ENCODE results near the gene C9orf43.
"Not testable (repeated sequence)": the region's sequence is repeated elsewhere in the genome, so short reads cannot be mapped to it uniquely, and the experiment has no call there.

The C9orf43 gene

DNA sequence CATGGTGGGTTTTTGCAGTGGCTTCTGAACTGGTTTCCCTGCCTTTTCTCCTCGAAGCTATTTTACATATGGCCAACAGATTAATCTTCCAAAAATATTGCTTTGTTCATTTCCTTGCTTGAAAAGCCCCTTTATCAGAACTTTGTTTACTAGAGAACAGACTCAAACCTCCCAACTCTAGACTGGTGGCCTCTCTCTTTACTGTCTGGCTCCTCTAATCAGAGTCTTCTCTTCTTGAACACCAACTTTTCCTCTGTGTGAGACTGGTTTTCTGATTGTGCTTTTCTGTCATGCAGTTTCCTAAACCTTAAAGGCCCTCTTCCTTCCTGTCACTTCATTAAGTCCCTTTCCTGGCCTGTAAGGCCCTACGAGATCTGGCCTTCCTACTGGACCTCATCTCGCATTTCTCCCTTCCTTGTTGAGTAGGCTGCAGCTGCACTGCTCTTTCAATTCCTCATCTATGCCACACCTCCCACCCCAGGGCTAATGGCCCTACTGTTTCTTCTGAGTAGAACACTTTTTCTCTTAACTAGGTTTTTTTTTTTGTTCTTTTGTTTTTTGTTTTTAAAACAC is 5.7 kb downstream of the C9orf43 start:
- no peak for DNase-seq (ENCODE audit: low read depth in 3 of 3)

DNA sequence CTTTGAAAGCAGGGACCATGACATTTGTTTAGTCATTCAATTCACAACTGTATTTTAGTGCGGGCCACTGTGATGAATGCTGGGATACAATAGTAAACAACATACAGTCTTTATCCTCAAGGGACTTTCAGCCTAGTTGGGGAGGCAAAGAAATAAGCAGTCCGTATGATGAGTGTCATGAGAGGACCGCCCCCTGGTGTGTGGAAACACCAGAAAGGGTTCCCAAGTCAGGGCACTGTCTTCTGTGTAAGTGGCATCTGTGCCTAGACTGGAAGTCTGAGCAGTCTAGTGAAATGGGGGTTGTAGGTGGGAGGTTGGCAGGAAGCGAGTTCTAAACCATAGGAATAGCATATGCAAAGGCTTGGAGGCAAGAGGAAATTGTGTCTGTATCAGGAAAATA is 6.8 kb downstream of the C9orf43 start:
- DNase-seq (ENCODE audit: low read depth in 3 of 3): no peak

GRCh38 chr9:113421726-113422125 is 11.2 kb downstream of the C9orf43 start:
- DNase-seq (ENCODE audit: low read depth in 3 of 3): no peak

DNA sequence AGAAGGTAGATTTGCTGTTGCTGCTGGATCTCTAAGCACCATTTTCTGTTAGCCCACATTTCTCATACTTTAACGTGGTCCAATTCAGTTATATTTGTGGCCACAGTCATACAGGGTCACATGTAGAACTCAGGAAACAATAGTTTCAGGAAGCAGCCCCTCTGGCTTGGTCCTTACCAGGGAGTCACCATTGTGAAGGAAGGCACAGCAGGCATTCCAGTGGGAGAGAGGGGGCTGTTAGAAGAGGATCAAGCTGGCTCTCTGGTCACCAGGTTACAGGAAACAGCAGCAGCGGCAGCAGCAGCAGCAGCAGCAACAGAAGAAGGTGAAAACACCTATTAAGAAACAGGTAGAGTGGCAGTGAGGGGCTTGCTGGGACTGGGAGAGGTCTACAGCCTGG is 14.5 kb downstream of the C9orf43 start:
- DNase-seq (ENCODE audit: low read depth in 3 of 3): no peak

- DNase-seq (ENCODE audit: low read depth in 3 of 3): no peak
These were observed 16.2 kb downstream of the C9orf43 start for GRCh38 chr9:113426701-113427100.

DNA sequence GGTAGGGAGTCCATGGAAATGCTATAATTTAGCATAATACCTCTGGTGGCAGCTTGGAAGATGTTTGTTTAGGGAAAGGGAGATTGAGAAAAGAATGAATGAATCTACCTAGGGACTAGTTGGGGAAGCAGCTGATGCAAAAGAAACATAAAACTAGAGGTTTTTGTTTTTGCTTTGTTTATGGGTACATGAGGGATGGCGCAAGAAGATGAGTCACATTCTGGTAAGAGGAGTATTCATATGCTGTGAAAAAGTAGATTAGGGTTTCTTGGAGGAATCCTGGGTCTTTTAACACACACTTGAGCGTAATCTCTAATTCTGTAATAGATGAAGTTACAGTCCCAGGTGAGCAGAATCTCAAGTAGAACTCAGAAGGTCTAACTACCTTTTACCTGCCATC is 17.1 kb downstream of the C9orf43 start:
- DNase-seq (ENCODE audit: low read depth in 3 of 3): no peak

DNA sequence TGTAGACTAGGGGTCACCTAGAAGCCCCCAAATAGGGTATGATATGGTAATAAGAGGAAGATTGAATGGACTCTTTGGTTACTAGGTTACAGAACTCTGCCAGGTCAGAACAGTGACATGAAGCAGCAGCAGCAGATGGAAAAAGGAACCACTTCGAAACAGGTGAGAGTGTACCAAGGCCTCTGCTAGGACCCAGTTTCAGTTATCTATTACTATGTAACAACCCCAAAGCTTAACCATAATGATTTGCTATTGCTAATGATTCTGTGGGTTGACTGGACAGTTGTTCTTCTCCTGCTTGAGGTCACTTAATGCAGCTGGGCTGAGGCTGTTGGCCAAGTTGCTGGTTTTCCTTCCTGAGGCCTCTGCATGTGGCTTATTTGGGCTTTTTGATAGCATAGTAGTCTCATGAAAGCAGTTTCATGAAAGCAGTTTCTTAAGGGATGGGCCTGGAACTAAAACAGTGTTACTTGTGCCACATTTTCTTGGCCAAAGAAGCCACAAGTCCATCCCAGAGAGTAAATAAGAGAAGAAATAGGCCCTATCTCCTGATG is 17.6 kb downstream of the C9orf43 start:
- no peak for DNase-seq (ENCODE audit: low read depth in 3 of 3)

- no peak for DNase-seq (ENCODE audit: low read depth in 3 of 3)
These were observed 20.6 kb downstream of the C9orf43 start for GRCh38 chr9:113431191-113431590.

DNA sequence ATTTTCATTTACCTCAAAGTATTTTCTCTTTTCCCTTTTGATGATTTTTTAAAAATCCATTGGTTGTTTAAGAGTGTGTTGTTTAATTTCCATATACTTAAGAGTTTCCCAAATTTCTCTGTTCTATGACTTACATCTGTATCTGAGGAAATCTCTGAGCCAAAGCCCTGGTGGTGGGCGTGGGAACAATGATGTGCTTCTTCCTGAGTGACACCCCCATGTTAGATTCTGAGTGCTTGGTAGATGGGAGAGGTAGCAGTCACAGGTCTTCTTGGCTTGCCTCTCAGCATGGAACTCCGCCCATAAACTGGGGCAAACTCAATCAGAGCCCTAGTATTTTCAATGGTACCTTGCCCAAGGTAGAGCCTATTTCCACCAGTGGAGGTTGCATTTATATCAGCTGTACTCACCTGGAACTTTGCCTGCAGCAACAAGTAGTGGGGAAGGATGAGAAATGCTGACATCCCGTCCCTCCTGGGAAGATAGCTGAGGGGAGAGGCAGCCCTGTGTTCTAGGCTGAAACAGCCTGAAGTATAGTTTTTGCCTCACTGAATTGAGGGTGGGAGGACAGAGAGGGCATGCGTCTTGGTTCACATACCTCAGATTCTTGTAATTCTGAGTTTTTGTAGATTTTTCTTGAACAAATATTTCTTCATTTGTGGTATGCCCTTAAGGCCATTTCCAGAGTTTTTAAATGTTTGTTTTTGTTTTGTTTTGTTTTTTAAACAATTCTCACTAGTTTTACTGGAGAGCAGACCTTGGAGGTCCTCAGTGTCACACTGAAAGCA is 26.4 kb downstream of the C9orf43 start:
- DNase-seq (ENCODE audit: low read depth in 3 of 3): no peak

DNA sequence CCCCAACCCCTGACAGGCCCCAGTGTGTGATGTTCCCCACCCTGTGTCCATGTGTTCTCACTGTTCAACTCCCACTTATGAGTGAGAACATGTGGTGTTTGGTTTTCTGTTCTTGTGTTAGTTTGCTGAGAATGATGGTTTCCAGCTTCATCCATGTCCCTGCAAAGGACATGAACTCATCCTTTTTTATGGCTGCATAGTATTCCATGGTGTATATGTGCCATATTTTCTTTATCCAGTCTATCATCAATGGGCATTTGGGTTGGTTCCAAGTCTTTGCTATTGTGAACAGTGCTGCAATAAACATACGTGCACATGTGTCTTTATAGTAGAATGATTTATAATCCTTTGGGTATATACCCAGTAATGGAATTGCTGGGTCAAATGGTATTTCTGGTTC is 27.2 kb downstream of the C9orf43 start:
- DNase-seq (ENCODE audit: low read depth in 3 of 3): not testable (repeated sequence)

- no peak for DNase-seq (ENCODE audit: low read depth in 3 of 3)
These were observed 34.2 kb downstream of the C9orf43 start for GRCh38 chr9:113444736-113445135.

GRCh38 chr9:113446323-113446740 is 35.8 kb downstream of the C9orf43 start:
- no peak for DNase-seq (ENCODE audit: low read depth in 3 of 3)

DNA sequence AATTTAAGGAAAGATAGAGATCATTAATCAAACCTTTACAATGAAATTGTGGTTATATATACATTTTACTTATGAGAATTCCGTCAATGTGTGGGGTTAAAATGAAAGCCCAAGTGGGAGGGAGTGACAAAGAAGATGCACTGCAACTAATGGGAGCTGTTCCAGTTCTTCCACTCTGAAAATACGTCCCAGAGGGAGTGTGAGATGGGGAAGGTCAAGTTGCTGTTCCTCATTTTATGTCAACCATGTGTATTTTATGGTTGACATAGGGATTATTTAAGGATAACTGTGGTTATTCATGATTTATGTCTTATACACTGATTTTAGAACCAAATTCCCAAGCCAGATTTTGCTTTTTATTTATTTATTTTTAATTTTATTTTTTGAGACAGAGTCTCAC is 38.8 kb downstream of the C9orf43 start:
- no peak for DNase-seq (ENCODE audit: low read depth in 3 of 3)

DNA sequence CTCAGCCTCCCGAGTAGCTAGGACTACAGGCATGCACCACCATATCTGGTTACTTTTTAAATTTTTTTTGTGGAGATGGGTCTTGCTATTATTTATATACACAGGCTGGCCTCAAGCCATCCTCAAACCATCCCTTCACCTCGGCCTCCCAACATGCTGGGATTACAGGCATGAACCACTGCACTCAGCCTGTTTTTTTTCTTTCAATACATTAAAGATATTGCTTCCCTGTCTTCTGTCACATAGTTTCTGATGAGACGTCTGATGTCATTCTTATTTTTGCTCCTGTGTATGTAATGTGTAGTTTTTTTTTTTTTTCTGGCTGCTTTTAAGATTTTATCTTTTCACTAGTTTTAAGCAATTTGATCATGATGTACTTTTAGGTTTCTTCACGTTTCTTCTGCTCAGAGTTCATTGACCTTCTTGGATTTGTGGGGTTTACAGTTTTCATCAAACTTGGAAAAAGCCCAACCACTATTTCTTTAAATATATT is 41.6 kb downstream of the C9orf43 start:
- DNase-seq (ENCODE audit: low read depth in 3 of 3): no peak

DNA sequence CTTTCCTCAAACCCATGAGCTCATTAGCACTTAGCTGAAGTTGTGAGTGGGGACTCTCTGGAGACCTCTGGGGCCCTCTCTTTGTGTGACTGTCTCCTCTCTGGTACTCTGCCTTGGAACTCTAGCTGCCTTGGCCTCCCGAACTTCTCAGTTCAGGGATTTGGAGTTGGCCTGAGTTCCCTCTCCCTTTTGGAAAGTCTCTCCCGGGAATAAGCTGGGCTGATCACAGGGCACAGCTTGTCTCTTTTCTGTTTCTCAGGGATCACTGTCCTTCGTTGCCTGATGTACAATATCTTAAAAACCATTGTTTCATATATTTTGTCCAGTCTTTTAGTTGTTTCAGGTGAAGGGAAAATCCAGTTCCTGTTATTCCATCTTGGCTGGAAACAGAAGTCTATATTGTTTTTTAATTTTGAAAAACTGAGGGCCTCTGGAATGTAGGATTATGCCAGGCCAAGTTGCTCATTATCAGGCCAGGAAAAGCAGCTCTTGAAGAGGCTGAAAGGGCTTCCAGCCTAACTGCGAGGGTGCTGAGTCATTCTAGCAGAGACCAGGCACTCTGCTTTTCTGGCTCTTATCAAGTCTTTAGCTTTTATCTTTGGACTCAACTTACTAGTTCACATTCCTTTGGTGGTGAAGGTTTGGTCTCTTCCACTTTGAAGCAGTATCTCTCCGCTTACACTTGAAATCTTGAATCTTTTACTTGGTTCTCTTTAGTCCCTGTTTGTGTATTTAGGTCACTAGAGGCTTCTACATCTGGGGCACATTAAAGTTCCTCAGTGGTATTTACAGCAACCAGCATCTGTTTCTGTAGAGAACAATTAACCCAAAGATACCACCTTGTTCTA is 44.6 kb downstream of the C9orf43 start:
- DNase-seq (ENCODE audit: low read depth in 3 of 3): no peak

- no peak for DNase-seq (ENCODE audit: low read depth in 3 of 3)
These were observed 45.7 kb downstream of the C9orf43 start for GRCh38 chr9:113456235-113456634.

DNA sequence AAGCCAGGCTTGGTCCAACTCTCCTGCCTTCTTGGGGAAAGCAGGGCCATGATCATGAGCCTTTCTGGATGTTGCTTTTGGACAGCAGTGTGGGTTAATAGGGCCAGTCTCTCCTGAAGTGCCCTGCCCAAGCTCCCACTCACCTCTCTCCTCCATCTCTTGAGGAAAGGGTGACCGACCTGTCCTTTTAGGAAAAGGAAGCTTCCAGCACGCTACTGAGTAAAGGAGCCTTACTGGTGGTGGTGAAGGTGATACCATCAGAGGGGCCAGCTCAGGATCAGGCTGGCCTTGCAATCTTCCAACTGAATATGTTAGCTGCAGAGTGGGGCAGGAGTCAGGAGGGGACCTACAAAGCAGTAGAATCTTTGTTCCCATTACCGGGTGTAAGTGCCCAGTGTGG is 50.7 kb downstream of the C9orf43 start:
- no peak for DNase-seq (ENCODE audit: low read depth in 3 of 3)

GRCh38 chr9:113461943-113462342 is 51.4 kb downstream of the C9orf43 start:
- DNase-seq (ENCODE audit: low read depth in 3 of 3): no peak

GRCh38 chr9:113462781-113463286 is 52.3 kb downstream of the C9orf43 start:
- no peak for DNase-seq (ENCODE audit: low read depth in 3 of 3)

DNA sequence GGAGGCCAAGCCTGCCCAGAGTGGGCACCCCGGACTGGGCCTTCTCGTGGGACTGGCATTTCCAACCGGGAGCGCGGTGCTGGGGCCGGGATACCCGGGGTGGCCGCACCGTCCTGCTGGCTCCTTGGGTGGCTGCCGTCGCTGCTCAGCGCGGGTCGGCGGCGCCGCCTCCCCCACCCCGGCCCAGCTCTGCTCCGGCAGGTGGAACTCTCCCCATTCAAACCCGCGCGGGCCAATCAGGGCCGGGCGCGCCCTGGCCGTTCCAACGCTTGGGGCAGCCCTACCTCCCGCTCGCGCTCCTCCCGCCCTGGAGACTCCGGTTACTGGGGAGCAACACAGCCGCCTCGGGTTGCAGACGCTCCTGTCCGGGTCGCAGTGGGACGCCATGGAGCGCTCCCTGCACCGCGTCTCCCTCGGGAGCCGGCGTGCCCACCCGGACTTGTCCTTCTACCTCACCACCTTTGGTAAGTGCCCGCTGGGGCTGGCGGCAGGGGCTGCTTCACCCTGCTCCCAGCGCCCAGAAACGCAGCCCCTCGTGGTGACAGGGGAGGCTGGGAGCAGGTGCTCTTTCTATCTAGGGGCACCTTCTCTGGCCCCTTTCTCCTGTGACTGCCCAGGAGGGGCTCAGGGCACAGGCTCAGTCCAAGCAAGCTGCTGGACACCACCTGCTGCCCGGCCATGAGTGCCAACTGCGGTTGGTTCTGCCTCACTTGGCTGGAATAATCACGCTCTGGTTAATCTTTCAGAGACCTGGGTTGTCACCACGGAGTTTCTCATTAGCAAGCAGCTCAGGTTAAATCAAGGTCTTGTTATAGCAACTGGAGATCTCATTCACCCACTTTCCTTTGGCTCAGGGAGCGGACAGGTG is 53.1 kb downstream of the C9orf43 start, which contains the start of gene RGS3:
TSS of gene RGS3 (plus strand) at position 310 of the 868 bp plus-strand sequence. CDS start at position 386, 76 bp downstream.
- DNase-seq (ENCODE audit: low read depth in 3 of 3): no peak

GRCh38 chr9:113464286-113464660 is 53.7 kb downstream of the C9orf43 start:
- DNase-seq (ENCODE audit: low read depth in 3 of 3): no peak

Data from stimulated activated CD4-positive, alpha-beta T cell treated with anti-CD3 and anti-CD28 coated beads, TNF-alpha, amount 100 ng/mL, for 48 hours (primary cell).